Activated CD8-positive, alpha-beta memory T cell treated with anti-CD3 and anti-CD28 coated beads, Interleukin-2, amount 50 U/mL, for 48 hours (primary cell): Measurements from ENCODE around the gene S100A6.

Experiments
- DNase-seq: peaks from one replicate; pipeline ENCODE4 v3.0.0-alpha.2; 2020

The S100A6 gene

DNA sequence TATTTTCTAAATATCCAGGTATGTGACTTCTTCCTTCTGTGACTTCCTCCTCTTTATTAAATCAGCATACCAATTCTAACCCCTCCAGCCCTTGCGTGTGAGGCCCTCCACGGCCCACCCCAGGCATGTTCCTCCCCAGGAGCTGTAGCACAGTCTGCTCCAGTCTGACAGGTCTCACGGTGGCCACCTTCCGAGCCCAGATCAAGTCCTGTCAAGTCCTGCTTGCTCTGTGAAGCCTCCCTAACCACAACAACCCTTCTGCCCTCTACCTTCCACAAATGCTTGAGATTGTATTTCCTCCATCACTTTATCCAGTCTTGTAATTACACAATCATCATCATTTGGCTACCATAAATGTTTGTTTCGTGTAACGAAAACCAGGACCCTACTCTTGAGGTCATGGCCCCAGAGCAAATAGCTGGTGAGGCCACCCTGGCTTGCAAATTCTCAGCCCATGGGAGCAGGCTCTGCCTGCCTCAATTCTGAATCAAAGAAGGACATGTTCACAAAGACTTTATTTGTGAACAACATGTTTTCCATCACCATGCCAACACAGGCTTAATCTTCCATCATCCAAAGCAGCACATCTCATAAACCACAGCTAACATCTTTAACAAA, 42.3 kb downstream of the S100A6 start:
- DNase-seq, result no peak

DNA sequence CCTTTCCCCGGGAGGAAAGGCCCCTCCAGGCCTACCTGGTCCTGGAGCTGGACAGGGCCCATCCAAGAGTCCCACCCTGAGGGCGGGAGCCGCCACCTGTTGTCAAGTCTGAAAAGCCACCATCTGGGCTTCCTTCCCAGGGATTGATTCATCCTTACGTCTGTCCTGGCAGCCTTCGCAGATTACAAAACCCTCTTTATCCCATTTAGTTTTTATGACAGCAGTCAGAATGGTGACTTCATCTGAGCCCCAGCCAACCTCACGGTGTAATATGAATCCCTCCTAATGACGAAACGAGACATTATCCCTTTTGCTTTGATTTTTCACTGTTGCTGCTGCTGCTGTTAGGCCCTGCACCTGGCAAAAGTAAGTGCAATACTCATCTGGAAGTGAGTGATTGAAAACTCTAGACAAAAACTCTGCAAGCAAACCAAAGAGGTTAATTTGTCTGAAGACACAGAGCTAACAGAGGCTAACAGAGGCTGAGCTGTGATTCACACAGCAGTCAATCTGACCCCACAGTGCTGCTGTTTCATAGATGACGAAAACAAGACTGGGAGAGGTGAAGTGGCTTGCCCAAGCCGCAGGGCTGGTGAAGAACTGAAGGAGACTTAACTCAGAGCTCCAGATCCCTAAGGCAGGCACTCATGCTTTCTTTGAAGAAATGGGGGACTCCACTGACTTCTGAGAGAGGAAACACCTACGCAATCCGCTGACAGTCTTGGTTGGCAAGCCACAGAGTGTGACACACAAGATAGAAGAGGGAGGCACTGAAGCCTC, 45.3 kb downstream of the S100A6 start:
- no peak for DNase-seq

DNA sequence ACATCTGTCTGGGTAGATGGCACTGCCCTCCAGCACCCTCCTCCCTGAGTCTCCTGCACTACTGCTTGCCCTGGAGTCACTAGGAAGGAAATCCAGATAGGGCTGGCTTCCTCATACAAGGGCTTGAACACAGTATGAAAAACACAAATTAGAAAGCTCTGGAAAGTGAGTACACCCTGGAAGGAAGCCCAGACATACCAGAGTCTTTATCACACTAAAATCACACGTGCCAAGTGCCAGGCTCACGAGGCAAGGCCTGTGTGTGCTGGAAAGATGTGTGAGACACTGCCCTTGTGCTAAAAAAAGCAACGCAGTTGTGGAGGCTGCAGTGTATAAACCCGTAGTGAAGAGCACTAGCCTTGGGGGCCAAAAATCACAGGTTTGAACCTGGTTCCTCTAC, 47.1 kb downstream of the S100A6 start:
- no peak for DNase-seq

DNA sequence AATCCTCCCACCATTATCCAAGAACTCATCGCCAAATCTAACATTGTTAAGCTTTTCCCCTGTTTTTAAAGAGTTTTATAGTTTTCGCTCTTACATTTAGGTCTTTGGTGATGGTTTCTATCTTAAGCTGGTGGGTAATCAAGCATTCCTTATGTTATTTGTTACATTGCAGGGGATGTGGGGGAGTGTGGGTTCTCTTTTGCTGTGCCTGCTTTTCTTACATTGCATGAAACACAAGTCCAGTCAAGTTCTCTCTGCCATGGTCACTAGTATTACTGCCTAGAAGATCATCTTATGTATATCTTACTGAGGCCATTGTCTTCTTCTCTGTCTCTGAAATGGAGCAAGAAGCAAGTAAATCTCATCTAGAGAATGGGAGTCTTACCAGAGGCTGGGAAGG, 48.1 kb downstream of the S100A6 start:
- DNase-seq, result no peak

DNA sequence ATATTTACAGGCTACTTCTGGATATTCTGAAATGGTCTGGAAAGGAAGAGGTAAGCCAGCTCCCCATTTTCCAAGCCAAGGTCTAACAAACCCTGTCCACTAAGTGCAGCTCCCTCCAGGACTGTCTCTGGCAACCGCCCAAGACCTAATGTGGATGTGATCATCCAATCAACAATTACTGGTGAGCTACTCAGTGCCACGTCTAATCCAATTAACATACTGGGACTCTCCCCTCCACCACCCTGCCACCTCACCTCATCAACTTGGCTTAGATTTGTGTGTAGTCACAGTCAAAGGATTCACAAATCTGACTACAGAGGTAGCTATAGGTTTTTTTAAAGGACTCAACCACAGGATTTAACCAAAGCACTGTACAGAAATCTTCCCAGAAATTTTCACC, 49.9 kb downstream of the S100A6 start:
- no peak for DNase-seq
